HG03354 (cell line): ENCODE measurements around the gene PCDHA4.
"Not testable (repeated sequence)": the region's sequence is repeated elsewhere in the genome, so short reads cannot be mapped to it uniquely, and the experiment has no call there.

ENCODE experiments used
- ATAC-seq: cut with Tn5 transposase; IDR thresholded peaks from one replicate; pipeline ENCODE4 v1.9.1; 2021; ENCODE audit warnings: mild to moderate bottlenecking; ENCODE audit not compliant: unreplicated experiment, poor library complexity, severe bottlenecking

PCDHA4 gene

GRCh38 chr5:140849831-140850634, 43.2 kb downstream of the PCDHA4 start:
- ATAC-seq, result not testable (repeated sequence)

- ATAC-seq, result no peak
These were observed 49.2 kb downstream of the PCDHA4 start, which contains the start of gene PCDHA10 for GRCh38 chr5:140855772-140856674. TSS of gene PCDHA10 (plus strand) at chr5:140855897. CDS start at chr5:140856049, 152 bp downstream.

GRCh38 chr5:140857177-140857986, 50.5 kb downstream of the PCDHA4 start:
- no peak for ATAC-seq

- ATAC-seq, result no peak
These were observed 51.0 kb downstream of the PCDHA4 start for GRCh38 chr5:140857987-140858240.

GRCh38 chr5:140862441-140863295, 55.8 kb downstream of the PCDHA4 start:
- no peak for ATAC-seq
